ENCODE results near the gene HELZ2. TPM values are rescaled to one million over a fixed set of nuclear protein-coding genes. Genes with fewer than 3 reads are reported as not detected.

HELZ2 gene
- total RNA-seq, 1 experiment from 2014 or later, result 18.1 TPM

DNA sequence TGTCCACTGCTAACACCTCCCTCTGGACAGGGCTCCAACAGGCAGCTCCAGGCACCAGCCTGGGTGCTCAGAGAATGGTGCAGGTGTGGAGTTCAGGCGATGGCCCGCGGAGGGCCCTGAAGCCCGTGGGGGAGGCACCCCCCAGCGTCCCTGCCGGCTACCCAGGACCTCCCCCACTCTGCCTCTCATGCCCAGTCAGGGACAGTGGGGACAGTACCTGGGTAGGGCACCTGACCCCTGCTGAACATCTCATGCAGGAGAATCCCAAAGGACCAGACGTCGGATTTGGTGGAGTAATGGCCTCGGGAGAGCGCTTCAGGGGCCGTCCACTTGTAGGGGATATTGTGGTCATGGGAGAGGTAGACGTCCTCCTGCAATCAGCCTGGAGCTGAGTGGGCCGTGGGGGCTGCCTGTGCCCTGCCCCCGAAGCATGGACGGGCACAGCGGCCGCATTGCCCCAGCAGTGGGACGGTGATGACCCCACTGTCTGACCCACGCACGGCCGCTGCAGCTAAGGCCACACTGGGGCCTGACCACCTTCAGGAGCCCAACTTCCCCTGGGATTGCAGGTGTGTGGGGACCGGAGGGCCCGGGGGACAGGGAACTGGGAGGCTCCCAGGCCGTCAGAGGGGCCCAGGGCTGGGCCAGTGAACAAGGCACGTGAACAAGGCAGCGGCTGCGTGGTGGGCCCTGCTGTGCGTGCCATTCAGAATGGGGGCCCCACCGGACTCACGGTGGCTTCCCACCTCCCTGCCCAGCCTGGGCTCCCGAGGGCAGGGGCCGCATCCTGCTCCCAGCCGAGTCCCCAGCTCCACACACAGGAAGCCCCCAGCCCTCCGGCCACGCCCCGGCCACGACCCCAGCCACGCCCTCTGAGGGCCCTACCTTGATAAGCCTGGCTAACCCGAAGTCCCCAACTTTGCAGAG, 43.9 kb downstream of the HELZ2 start:
- no peak overlapping the region for H3K27ac Mint-ChIP-seq (ENCODE audit: low read depth, unreplicated experiment)
- no peaks in the 10 kb centered on the region for H3K9me3 Mint-ChIP-seq (ENCODE audit: unreplicated experiment)
- no peak overlapping the region for H3K4me3 Mint-ChIP-seq (ENCODE audit: unreplicated experiment)
- BruUV-seq (replicated peaks), result no TSS peak
- peaks cover 8% of the 10 kb centered on the region for H3K4me1 Mint-ChIP-seq (ENCODE audit: insufficient read depth, unreplicated experiment)
- ChIA-PET CTCF (interaction anchor here (1.1 to 1.2 kb wide), 2 partner anchors 9 to 508 kb away, joined by 3 to 5 read pairs; no protein-coding TSS in a partner anchor), POLR2A (interaction anchor here (0.6 to 11.8 kb wide), 7 partner anchors 6 to 382 kb away, joined by 3 to 124 read pairs (median 4); partner anchors contain the start of genes PPDPF and PTK6)
- TF ChIP-seq, protein P1, sequence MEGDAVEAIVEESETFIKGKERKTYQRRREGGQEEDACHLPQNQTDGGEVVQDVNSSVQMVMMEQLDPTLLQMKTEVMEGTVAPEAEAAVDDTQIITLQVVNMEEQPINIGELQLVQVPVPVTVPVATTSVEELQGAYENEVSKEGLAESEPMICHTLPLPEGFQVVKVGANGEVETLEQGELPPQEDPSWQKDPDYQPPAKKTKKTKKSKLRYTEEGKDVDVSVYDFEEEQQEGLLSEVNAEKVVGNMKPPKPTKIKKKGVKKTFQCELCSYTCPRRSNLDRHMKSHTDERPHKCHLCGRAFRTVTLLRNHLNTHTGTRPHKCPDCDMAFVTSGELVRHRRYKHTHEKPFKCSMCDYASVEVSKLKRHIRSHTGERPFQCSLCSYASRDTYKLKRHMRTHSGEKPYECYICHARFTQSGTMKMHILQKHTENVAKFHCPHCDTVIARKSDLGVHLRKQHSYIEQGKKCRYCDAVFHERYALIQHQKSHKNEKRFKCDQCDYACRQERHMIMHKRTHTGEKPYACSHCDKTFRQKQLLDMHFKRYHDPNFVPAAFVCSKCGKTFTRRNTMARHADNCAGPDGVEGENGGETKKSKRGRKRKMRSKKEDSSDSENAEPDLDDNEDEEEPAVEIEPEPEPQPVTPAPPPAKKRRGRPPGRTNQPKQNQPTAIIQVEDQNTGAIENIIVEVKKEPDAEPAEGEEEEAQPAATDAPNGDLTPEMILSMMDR (IDR thresholded peaks at IDR 0.05; ENCODE audit: unreplicated experiment), result no peak
- H3K27me3 Mint-ChIP-seq (ENCODE audit: insufficient read depth, unreplicated experiment), result no peaks in the 10 kb centered on the region
- no peak for DNase-seq (ENCODE audit: unreplicated experiment)
- intact Hi-C loops (cut with micrococcal nuclease), result loop anchor here (10.0 kb wide), 1 partner anchor 115 kb away; no protein-coding TSS in a partner anchor
- peaks cover under 1% of the 10 kb centered on the region for H3K36me3 Mint-ChIP-seq (ENCODE audit: insufficient read depth, unreplicated experiment)

DNA sequence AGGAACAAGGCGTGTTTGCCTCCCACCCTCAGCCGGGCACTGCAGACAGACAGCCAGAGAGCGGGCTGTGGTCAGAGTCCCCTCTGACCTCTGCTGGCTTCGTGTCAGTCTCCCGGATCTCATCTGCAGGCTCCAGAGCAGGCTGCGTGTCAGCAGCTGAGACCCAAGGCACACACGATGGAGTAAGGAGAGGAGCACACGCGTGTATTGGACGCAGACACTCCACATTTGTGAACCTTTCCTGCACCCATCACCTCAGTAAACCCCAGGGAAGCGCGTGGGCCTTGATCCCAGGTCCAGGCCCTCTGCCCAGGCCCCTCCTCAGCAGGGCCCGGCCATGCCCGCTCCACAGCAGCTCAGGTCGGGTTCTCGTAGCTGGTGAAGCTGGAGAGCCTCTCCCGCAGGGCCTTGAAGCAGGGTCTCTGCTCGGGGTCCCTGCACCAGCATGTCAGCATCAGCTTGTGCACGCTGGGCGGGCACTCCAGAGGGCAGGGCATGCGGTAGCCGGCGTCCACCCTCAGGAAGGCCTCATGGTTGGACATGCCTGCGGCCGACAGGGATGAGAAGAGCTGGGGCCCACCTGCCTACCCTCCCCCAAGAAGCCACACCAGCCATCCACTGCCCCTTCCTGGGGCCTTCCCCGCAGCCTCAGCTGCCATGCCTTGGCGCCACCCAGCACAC, 44.7 kb downstream of the HELZ2 start:
- ChIA-PET CTCF (interaction anchor here (1.1 to 1.2 kb wide), 2 partner anchors 8 to 509 kb away, joined by 3 to 5 read pairs; no protein-coding TSS in a partner anchor), POLR2A (interaction anchor here (0.6 to 11.8 kb wide), 6 partner anchors 7 to 372 kb away, joined by 3 to 124 read pairs (median 4); partner anchors contain the start of genes PPDPF and PTK6)
- intact Hi-C loops (cut with micrococcal nuclease), result no loop called here
- no TSS peak for BruUV-seq (replicated peaks)
- H3K27ac Mint-ChIP-seq (ENCODE audit: low read depth, unreplicated experiment), result no peak overlapping the region
- no peak overlapping the region for H3K4me3 Mint-ChIP-seq (ENCODE audit: unreplicated experiment)
- no peak for DNase-seq (ENCODE audit: unreplicated experiment)
- peaks cover 7% of the 10 kb centered on the region for H3K4me1 Mint-ChIP-seq (ENCODE audit: insufficient read depth, unreplicated experiment)
- H3K36me3 Mint-ChIP-seq (ENCODE audit: insufficient read depth, unreplicated experiment), result peaks cover 8% of the 10 kb centered on the region
- TF ChIP-seq, protein P1 (IDR thresholded peaks at IDR 0.05; ENCODE audit: unreplicated experiment), result no peak
- no peaks in the 10 kb centered on the region for H3K9me3 Mint-ChIP-seq (ENCODE audit: unreplicated experiment)
- H3K27me3 Mint-ChIP-seq (ENCODE audit: insufficient read depth, unreplicated experiment), result no peaks in the 10 kb centered on the region

DNA sequence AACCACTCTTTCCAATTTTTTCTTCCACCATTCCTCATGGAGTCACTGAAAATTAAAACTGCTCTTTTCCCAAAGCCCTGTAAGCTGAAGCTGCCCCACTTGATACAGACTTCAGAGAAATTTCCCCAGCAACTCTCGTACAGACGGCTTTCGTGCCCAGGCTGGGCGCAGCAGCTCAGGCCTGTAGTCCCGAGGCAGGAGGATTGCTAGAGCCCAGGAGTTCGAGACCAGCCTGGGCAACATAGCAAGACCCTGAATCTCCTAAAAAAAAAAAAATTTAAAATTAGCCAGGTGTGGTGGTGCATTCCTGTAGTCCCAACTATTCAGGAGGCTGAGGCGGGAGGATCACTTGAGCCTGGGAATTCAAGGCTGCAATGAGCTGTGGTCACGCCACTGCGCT, 46.9 kb downstream of the HELZ2 start:
- no peak overlapping the region for H3K4me3 Mint-ChIP-seq (ENCODE audit: unreplicated experiment)
- peaks cover 5% of the 10 kb centered on the region for H3K4me1 Mint-ChIP-seq (ENCODE audit: insufficient read depth, unreplicated experiment)
- TF ChIP-seq, protein P1 (IDR thresholded peaks at IDR 0.05; ENCODE audit: unreplicated experiment), result no peak
- ChIA-PET CTCF (interaction anchor here (0.7 to 1.1 kb wide), 2 partner anchors 86 to 554 kb away, joined by 4 to 5 read pairs; no protein-coding TSS in a partner anchor), POLR2A (interaction anchor here (0.6 to 5.1 kb wide), 7 partner anchors 9 to 359 kb away, joined by 3 to 38 read pairs (median 3); partner anchors contain the start of gene PTK6)
- peaks cover 28% of the 10 kb centered on the region for H3K36me3 Mint-ChIP-seq (ENCODE audit: insufficient read depth, unreplicated experiment)
- intact Hi-C loops (cut with micrococcal nuclease), result no loop called here
- H3K9me3 Mint-ChIP-seq (ENCODE audit: unreplicated experiment), result no peaks in the 10 kb centered on the region
- DNase-seq (ENCODE audit: unreplicated experiment), result no peak
- no peak overlapping the region for H3K27ac Mint-ChIP-seq (ENCODE audit: low read depth, unreplicated experiment)
- H3K27me3 Mint-ChIP-seq (ENCODE audit: insufficient read depth, unreplicated experiment), result no peaks in the 10 kb centered on the region
- BruUV-seq (replicated peaks), result no TSS peak
